ENCODE measurements around the gene CGNL1. TPM values are rescaled to one million over a fixed set of nuclear protein-coding genes. Genes with fewer than 3 reads are reported as not detected.

Gene CGNL1
- total and polyA plus RNA-seq, 10 of the 15 experiments (the other 5 are each of a cell fraction or from before 2014, with no cell fraction given) = under 0.01 to 0.27 (median 0.04) TPM; not detected in 3

DNA sequence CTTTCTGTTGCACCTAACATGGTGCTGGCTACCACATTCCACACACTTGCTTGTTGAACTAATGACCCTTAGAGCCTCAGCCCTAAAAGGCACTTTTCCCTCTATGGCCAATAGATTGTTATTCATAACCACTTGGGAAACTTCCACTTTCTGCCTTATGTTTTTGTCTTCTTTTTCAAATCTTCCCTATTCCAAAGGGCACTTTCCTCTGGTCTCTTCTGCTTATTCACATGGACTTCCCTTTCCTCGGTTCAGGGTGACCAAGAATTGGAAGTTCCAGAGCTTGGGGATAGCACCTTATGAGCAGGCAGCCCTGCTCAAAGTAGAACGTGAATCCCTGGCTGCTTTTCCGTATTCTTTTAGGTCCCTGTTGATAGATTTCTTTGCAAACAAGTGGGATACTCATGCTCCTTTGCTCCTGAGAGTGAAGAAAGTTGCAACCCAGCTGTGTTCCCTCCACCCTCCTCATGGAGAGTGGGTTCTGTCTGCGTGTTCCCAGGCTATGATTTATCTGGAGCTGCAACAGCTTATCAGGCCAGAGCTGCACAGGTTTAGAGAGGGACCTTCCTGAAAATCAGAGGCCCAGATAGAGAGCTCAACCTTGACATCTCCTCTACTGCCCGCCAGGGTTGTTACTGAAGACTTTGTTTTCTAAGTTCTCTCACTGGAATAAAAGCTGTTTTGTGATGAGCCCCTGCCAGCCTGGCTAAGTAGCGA, 156.6 kb downstream of the CGNL1 start (continued):
- TF ChIP-seq, protein P1, sequence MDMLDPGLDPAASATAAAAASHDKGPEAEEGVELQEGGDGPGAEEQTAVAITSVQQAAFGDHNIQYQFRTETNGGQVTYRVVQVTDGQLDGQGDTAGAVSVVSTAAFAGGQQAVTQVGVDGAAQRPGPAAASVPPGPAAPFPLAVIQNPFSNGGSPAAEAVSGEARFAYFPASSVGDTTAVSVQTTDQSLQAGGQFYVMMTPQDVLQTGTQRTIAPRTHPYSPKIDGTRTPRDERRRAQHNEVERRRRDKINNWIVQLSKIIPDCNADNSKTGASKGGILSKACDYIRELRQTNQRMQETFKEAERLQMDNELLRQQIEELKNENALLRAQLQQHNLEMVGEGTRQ (IDR thresholded peaks at IDR 0.05; ENCODE audit: borderline replicate concordance, low read depth, low read length) = no peak
- TF ChIP-seq MTA3 (IDR thresholded peaks at IDR 0.05; ENCODE audit: borderline replicate concordance, low read length) (no peak), HDAC2 (IDR thresholded peaks at IDR 0.05) (no peak), SUPT20H (IDR thresholded peaks at IDR 0.05; ENCODE audit: borderline replicate concordance, control insufficient read depth, low read depth, low read length) (no peak), SUZ12 (IDR thresholded peaks at IDR 0.05; ENCODE audit: unreplicated experiment) (no peak), ETV6 (conservative IDR thresholded peaks at IDR 0.05 in 1 of 2, IDR thresholded peaks at IDR 0.05 in 1 of 2; ENCODE audit: borderline replicate concordance in 1 of 2, low read depth in 1 of 2) (no peak), TCF12 (IDR thresholded peaks at IDR 0.05; ENCODE audit: low read depth, low read length) (no peak), LARP7 (IDR thresholded peaks at IDR 0.05) (no peak), SIX5 (IDR thresholded peaks at IDR 0.05; ENCODE audit: low read depth, low read length, severe bottlenecking) (no peak), POU2F2 (IDR thresholded peaks at IDR 0.05; ENCODE audit: borderline replicate concordance, low read depth, low read length) (no peak), IRF4 (IDR thresholded peaks at IDR 0.05; ENCODE audit: low read depth, low read length) (no peak)
- TF ChIP-seq, protein P2, sequence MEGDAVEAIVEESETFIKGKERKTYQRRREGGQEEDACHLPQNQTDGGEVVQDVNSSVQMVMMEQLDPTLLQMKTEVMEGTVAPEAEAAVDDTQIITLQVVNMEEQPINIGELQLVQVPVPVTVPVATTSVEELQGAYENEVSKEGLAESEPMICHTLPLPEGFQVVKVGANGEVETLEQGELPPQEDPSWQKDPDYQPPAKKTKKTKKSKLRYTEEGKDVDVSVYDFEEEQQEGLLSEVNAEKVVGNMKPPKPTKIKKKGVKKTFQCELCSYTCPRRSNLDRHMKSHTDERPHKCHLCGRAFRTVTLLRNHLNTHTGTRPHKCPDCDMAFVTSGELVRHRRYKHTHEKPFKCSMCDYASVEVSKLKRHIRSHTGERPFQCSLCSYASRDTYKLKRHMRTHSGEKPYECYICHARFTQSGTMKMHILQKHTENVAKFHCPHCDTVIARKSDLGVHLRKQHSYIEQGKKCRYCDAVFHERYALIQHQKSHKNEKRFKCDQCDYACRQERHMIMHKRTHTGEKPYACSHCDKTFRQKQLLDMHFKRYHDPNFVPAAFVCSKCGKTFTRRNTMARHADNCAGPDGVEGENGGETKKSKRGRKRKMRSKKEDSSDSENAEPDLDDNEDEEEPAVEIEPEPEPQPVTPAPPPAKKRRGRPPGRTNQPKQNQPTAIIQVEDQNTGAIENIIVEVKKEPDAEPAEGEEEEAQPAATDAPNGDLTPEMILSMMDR (IDR thresholded peaks at IDR 0.05 in 2 of 3, conservative IDR thresholded peaks at IDR 0.05 in 1 of 3; ENCODE audit: control insufficient read depth in 2 of 3, extremely low read depth in 1 of 3, insufficient read depth in 1 of 3, low read depth in 3 of 3, low read length in 3 of 3) = no peak

All from GM12878 (cell line).